GM13977 (cell line): ENCODE measurements around the gene MAN1C1.

Source experiments
- DNase-seq: peaks from one replicate; pipeline ENCODE4 v3.0.0; 2012; ENCODE audit warnings: low spot score
- CTCF ChIP-seq: IDR thresholded peaks from 2 replicates; pipeline ENCODE4 v1.5.1; 2012; ENCODE audit warnings: mild to moderate bottlenecking, control low read depth; ENCODE audit not compliant: insufficient read depth; ENCODE audit errors: extremely low read depth, missing control alignments
- in situ Hi-C: fragments of 300-500 bp; cut with MboI; formaldehyde crosslinking; loops from one replicate; pipeline ENCODE4 v1.12.0; 2022; ENCODE audit warnings: low sequenced_read_pairs, low pct_unique_long_range_greater_than_20kb, mixed read lengths, inconsistent platforms; ENCODE audit not compliant: unreplicated experiment

MAN1C1 gene

GRCh38 chr1:25712299-25712970 is 95.8 kb downstream of the MAN1C1 start:
- TF ChIP-seq CTCF, result no peak
- in situ Hi-C loops, result no loop called here
- DNase-seq, result no peak

- TF ChIP-seq CTCF, result no peak
- no peak for DNase-seq
- in situ Hi-C loops, result no loop called here
Observed at GRCh38 chr1:25713961-25714360, 97.4 kb downstream of the MAN1C1 start.

- no peak for DNase-seq
- TF ChIP-seq CTCF, result no peak
- in situ Hi-C loops, result no loop called here
Observed at GRCh38 chr1:25714372-25714931, 97.9 kb downstream of the MAN1C1 start.

- in situ Hi-C loops, result no loop called here
- DNase-seq, result no peak
- TF ChIP-seq CTCF, result no peak
Observed at GRCh38 chr1:25715888-25716287, 99.3 kb downstream of the MAN1C1 start.

GRCh38 chr1:25716320-25716719 is 99.7 kb downstream of the MAN1C1 start:
- in situ Hi-C loops, result no loop called here
- TF ChIP-seq CTCF, result no peak
- no peak for DNase-seq

- DNase-seq, result no peak
- in situ Hi-C loops, result no loop called here
- TF ChIP-seq CTCF, result no peak
Observed at GRCh38 chr1:25718732-25719131, 102.1 kb downstream of the MAN1C1 start.
